GM21381 (cell line): ENCODE results near the gene ZNF296.
"Not testable (repeated sequence)": the region's sequence is repeated elsewhere in the genome, so short reads cannot be mapped to it uniquely, and the experiment has no call there.

Experiments
- ATAC-seq: cut with Tn5 transposase; IDR thresholded peaks from one replicate; pipeline ENCODE4 v1.9.1; 2021; ENCODE audit warnings: mild to moderate bottlenecking, moderate library complexity; ENCODE audit not compliant: unreplicated experiment

The ZNF296 gene

DNA sequence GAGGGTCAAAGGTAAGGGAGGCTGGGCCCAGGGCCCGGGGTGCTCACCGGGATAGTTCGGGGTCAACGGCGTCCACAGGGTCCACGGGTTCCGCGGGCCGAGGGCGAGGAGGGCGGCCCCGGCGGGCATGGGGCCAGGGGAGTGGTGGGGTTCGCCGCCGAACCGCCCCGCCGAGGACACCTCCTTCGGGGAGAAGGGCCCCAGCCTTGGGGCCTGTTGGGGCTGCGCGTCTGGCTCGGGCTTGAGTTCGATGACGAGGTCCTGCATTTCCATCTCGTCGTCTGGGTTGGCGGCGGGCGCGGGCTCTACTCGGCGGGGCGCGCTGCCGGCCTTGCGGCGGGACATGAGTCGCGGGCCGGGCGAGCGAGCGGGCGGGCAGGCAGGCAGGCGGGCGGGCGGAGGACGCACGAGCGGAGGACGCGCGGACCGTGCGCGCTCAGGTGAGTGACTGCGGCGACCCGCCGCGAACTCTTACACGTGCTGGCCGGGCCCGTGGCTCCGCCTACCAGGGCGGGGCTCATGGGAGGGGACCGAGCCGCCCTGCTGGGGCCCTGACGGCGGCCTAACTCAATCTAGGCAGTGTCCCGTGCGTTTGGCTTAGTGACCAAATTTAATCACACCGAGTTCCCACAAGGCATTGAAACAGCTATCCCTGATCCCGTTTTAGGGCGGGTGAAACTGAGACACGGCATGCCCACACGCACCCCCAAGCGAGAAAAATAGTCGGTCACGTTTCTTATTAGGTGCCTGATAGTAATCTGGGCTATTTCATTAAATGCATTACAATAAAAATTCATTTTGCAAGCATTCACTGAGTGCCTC, at the start of gene ZNF296:
TSS of gene ZNF296 (minus strand) at position 450 of the 822 bp plus-strand sequence. CDS start at position 345, 105 bp downstream.
- ATAC-seq = peak; percentile 36

DNA sequence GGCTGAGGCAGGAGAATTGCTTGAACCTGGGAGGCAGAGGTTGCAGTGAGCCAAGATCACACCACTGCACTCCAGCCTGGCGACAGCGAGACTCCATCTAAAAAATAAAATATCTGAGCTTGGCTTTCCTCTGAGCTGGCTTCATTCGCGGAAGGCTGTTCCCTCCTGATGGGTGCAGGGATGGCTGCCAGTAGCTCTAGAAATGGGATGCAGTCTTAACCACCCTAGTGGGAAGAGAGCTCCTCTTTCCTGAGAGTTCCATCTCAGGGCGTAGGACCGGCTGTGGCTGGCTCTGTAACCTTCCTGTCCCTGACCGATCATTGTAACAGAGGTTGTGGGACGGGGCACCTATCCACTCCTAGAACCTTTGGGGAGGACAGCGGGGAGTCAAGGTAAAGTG, 49.1 kb upstream of the ZNF296 start:
- ATAC-seq = no peak

DNA sequence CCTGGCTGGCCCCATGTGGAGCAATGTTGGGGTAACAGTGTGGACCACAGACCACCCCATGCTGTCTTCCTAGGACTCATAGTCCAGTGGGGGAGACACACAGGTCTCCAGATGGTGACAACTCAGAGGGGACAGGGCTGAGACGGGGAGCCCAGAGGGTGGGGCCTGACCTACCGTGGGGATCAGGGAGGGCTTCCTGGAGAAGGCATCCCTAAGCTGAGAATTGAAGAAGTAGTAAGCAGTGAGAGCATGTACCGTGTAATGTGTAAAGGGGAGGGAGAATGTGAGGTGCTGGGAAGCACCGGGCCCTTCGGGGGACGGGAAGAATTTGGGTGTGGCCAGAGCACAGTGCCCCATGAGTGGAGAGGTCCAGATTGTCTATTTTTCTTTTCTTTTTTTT, 47.7 kb upstream of the ZNF296 start:
- no peak for ATAC-seq

DNA sequence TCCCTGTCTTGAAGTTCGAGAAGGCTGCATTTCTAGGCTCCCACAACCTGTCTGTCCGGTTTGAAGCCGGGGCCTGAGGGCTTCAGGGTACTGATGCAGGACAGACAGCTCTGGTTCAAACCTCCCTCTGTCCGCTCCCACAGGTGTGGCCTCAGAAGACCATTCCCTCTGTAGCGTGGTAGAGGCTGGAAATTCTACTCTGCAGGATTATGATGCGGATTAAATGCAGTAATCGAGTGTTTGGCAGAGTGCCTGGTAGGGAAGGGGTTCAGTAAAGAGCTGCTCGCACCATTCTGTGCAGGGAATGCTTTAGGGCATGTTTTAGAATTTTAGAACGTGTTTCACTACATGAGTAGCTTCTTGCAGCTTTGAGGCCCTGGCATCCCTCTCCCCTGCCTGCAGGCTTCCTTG, 47.2 kb upstream of the ZNF296 start:
- no peak for ATAC-seq

DNA sequence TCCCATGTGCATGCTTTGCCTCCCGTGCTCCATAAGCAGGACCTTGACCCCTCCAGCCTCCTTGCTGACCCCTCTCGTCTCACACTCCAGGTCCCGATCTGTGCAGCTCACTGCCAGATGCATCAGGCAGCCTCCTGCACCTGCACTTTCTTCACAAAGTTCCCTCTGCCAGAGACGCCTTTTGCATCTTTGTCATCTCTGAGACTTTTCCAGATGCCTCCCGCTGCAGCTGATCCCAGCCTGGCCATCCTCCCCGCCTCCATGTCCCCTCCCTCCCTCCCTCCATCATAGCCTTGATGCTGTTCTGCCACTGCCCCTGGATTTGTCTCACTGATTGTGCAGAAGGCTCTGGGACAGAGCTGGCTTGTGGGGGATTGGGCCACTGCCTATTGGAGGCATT, 46.6 kb upstream of the ZNF296 start:
- no peak for ATAC-seq

DNA sequence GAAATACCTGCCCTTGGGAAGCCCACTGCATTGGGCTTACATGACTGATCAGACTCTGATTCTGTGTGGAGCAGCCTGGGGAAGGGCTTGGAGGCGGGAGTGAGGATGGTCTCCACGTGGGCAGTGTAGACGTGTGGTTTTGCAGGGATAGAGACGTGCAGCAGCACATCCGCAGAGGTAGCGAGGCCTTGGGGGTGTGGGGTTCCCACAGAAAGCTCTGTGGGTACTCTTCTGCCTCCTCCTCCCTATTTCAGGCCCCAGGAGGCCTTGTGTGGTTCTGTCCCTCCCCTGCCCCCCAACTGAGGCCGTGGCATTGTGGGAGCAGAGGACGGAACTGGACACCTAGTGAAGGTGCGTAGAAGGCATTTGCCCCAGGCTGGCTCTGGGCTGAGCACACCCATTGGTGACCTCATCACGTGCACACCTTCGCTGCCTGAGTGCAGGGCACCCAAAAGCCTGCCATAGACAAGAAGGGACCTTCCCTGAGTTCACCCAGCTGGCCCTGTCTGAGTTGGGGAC, 45.6 kb upstream of the ZNF296 start:
- ATAC-seq = no peak

DNA sequence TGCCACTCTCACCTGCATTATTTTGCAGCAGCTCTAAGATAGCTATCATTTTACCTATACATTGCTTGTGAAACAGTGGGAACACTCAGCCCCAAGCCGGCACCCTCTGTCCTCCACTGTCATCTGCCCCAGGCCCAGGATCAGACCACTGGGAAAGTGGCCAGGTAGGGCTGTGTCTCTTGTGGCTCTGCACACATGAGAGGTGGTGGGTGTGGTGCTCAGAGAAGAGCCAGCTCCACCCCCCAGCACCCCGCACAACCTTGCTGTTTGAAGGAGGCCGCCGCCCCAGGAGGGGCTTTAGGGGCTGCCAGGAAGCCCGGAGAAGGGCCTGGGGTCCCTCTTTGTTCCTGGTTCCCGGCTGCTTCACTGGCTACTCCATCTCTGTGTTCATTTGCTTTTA, 43.3 kb upstream of the ZNF296 start:
- ATAC-seq = no peak

DNA sequence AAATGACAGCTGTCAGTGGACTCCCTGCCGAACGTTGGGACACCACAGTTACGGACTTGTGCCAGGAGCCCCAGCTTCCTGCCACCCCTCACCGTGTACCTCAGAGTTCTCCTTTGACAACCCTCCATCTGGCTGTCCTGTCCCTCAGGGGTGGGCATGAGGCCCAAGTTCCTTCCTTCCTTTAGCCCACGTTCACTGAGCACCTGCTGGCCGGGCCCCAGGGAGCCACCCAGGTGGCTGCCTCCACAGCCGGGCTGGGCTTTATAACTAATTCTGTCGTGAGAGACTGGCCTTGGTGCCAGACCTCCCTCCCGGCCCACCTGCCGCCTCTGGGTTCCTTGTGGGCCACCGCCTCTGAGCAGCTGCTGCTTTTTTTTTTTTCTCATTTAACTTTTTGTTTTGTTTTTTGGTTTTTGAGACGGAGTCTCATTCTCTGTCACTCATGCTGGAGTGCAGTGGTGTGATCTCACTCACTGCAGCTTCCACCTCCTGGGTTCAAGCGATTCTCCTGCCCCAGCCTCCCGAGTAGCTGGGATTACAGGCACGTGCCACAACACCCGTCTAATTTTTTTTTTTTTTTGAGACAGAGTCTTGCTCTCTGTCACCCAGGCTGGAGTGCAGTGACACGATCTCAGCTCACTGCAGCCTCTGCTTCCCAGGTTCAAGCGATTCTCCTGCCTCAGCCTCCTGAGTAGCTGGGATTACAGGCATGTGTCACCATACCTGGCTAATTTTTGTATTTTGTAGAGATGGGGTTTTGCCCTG, 42.5 kb upstream of the ZNF296 start:
- ATAC-seq = peak; percentile 44

DNA sequence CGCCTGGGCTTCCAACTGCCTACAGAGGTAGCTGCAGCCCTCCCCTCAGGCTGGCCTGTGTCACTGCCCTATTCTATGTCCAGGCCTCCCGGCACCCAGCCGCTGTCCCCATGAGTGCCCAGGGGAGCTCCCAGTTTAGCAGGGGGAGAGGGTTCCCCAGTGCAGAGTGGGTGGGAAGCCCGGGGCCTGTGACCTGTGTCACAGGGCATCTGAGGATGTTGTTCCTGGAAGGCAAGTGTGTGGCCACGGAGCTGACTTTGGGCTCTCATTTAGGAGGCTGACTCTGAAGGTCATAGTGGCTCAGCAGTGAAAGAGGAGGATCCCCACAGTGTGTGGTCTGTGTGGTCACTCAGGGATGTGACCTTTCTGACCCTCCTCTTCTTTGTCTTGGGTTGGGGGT, 41.8 kb upstream of the ZNF296 start:
- no peak for ATAC-seq

DNA sequence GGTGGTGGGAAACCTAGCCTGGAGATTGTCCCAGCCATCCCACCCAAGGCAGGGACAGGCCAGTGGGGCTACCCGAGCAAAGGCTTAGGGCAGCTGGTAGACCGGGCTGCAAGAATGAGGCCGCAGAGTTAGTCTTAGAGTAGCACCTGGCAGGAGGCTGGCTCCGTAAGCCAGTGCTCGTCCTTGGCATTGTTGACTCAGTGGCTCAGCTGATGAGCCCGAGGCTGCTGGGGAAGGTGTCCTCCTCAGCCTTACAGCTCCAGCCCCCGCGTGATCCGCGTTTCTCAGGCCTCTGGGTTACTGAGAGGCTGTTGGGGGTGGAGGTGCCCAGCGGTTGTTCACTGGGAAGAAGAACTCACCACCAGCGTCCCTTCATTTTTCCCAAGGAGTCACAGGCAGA, 41.4 kb upstream of the ZNF296 start:
- no peak for ATAC-seq

DNA sequence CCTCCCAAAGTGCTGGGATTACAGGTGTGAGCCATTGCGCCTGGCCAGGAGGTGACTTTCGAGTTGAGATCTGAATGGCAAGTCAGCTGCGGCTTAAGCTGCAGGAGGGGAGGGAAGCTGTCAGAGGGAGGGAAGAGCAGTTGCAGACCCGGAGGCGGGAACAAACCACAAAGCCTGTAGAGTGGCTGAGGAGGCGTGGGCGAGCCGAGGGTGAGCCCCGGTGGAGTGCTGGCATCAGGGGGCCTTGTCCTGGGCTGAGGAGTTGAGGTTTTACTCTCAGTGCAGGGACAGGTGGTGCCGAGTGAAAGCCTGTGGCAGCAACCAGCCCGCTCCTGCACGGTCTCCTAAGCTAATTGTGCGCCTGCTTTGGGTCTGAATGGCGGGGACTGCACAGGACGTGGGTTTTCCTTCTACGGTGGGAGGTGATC, 40.9 kb upstream of the ZNF296 start:
- ATAC-seq = no peak

DNA sequence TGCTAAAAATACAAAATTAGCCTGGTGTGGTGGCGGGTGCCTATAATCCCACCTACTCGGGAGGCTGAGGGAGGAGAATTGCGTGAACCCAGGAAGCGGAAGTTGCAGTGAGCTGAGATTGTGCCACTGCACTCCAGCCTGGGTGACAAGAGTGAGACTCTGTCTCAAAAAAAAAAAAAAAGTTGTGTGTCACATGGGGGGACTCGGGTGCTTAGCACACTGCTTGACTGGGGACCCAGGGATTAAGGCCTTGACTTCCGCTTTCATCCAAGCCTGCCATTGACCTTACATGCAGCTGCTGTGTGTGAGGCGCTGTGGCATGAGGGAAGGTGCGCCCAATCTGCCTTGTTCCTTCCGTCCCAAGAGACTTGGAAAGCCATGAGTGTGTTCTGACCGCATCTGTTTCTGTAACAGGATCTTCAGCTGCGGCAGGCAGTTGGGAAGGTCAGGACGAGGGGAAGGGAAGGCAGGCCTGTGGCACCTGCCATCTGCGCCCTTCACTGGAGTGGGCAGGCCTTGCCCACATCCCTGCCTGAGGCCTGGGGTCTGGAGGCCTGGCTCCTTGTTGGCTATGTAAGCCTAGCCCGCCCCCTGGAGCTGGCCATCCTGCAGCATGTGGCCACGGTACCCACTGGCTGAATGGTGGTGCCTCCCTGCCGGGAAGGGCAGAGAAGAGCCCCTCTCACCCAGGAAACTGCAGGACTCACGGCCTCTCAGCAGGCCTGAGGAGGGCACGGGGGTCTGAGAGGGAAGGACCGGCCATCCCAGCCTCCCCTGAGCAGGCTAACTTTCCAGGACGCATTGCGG, 39.7 kb upstream of the ZNF296 start:
- no peak for ATAC-seq

DNA sequence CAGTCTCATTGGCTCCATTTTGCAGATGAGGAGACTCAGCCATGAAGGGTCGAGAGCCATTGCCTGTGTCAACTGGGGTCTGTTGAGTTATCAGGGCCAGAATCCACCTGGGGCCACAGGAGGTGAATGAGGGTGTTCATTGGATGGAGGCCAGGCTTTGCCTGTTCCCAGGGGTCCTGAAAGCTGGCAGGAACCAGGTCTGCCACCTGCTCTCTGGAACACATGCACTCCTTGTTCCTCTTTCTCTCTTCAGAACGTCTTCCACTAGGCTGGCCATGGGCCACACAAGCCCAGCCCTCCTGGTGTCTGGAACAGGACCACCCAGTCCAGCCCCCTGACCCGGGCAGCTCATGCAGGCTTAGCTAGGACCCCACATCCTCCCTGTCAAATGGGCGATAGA, 37.8 kb upstream of the ZNF296 start:
- no peak for ATAC-seq

DNA sequence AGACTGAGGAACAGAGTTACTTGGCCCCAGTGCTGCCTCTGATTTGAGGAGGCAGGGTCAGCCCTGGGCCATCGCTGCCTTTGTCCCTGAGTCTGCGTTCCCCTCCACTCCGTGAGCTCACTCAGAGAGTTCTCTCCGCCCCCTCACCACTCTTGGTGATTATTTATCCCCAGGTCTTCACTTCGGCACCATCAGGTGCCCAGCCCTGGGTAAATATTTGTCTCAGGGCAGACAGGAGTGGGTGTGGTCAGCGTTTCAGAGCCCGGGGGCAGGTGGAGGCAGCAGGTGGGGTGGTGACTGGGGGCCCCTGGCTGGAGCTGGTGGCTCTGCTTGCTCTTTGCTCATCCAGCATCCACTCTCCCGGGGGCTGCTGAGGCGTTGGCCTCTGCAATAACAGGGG, 37.4 kb upstream of the ZNF296 start:
- ATAC-seq = no peak

DNA sequence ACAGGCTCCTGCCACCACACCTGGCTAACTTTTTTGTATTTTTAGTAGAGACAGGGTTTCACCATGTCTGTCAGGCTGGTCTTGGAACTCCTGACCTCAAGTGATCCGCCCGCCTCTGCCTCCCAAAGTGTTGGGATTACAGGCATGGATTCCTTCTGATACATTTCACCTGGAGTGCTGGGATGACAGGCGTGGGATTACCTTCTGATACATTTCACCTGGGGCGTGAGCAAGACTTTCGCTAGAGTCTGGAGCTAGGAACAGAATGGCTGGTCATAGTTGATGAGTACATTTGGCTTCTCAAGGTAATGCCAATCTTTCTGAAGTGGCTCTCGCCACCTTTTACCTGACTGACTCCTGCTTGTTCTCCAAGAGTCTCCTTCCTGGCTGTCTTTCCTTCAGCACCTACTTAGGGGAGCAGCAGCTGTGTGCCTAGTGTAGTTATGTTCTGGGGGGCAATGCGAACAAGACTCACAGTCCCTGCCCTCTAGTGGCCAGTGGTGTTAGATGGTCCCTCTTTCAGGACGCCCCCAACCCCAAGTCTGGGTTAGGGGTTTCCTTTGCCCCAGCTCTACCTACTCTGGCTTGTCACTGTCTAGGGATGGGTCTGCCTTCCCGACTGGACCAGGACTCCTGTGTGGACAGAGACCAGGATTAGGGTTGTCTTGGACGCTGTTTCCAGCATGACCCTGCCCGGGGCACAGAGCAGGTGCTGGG, 36.0 kb upstream of the ZNF296 start:
- no peak for ATAC-seq

DNA sequence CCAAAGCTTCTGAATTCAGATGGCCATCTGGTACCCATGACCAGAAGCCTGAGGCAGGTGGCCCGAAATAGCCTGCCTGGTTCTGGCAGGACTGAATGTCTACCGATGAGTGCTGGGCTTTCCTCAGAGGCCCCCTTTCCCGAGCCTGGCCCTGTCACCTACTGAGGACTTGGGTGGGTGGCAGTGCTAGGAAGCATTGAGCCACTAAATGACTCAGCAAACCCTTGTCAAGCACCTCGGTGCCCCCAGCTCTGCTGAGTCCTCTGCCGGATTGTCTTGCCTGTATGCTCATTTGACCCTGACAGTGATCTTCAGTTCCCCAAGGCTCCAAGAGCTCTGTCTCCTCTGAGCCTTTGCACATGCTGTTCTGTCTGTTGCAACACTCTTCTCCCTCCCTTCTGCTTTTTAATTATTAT, 34.6 kb upstream of the ZNF296 start:
- ATAC-seq = no peak

DNA sequence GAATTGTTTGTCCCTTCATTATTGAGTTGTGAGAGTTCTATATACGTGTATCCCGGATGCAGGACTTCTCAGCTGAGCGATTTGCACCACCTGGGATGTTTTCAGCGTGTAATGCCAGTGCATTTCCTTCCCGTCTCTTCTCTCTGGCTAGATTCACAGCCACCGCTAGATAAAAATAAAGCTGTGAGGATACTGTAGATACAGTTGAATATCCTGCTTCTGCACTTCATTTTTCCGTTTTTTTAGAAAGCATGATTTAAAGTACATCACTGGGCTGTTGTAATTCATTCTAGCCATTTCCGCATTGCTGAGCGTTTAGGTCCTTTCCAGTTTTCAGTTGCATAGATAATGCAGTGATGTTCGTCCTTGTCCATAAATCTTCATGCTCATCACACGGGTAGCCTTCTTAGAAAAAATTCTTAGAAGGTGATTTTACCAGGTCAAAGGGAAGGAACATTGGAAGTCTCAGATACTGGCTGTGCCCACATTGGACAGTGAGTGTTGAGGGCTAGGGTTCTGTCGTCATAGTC, 31.4 kb upstream of the ZNF296 start:
- no peak for ATAC-seq

DNA sequence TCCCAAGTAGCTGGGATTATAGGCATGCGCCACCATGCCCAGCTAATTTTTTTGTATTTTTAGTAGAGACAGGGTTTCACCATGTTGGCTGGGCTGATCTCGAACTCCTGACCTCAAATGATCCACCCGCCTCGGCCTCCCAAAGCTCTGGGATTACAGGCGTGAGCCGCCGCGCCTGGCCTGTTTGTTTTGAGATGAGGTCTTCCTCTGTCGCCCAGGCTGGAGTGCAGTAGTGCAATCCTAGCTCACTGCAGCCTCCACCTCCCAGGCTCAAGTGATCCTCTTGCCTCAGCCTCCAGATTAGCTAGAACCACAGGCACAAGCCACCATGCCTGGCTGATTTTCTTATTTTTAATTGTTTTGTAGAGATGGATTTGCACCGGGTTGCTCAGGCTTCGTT, 30.1 kb upstream of the ZNF296 start:
- not testable (repeated sequence) for ATAC-seq

DNA sequence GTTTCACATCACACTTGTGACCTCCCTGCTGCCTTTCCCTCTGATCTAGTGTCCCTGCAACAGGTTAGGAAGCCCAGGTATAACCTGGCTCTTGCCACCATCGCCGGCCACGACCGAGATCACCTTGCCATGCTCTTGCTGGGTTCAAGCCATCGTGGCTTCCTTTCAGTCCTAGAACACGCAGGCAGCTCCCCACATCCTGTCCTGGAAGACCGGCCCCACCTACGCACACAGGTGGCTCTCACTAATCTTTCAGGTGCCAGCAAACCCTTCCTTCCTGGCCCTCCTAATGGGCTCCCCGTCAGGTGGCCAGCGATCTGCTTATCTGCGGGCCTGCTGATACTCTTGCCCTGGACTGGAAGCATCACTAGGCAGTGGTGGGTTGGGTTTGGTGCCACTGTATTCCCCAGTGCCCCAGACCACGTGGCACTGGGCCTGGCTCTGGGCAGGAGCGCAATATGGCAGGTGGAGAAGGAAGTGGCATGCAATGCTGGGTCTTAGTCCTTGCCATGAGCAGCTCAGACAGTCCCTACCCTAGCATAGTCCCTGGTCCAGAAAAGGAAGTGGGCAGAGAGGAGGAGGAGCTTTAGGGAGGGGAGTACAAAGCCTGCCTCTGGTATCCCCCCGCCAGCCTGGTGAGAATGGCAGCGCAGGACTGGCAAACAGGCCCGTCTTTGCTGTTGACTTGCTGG, 28.5 kb upstream of the ZNF296 start:
- ATAC-seq = no peak
